ENCODE data around the gene CTPS2. TPM values are rescaled to one million over a fixed set of nuclear protein-coding genes. Genes with fewer than 3 reads are reported as not detected.
"Not testable (repeated sequence)": the region's sequence is repeated elsewhere in the genome, so short reads cannot be mapped to it uniquely, and the experiment has no call there.

CTPS2 gene
- total RNA-seq, 1 donor from 2014 or later, result 5.9 TPM

DNA sequence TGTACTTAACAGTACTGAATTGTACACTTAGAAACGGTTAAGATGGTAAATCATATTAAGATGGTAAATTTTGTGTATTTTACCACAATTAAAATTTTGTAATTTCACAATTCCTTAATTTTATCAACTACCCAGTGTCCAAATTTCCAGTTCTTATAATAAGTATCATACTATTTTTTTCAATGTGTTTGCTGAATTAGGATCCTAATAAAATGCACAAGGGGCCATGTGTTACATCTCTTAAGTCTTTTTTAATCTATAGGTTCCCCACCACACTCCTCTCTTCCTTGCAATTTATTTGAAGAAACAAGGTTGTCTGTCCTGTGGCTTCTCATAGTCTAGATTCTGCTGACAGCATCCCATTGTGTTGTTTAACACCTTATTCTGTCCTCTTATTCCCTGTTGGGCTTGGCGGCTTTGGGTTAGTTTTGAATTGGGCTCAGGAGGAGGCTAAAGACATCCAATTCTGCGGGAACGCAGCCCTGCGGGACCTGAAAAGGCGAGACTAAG is 6.4 kb upstream of the CTPS2 start:
- intact Hi-C loops (cut with DNase I), result loop anchor here (10.0 kb wide), 1 partner anchor 864 kb away; the partner anchor contains the start of gene AP1S2

DNA sequence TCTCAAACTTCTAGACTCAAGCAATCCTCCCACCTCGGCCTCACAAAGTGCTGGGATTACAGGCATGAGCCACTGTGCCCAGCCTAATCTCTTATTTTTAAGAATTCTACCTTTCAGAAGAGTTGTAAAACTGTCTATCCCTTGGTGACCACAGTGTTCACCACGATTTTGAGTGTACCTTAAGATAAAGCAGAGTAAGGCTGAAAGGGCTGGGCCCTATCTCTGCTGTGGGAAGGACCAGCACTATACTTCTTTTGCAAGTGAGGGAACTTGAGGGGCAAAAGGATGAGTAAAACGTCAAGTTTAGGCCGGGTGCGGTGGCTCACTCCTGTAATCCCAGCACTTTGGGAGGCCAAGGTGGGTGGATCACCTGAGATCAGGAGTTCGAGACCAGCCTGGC is 4.0 kb upstream of the CTPS2 start:
- intact Hi-C loops (cut with DNase I), result loop anchor here (10.0 kb wide), 1 partner anchor 862 kb away; the partner anchor contains the start of gene AP1S2
- not testable (repeated sequence) for DNase-seq (ENCODE audit: low spot score)

More for the DNA sequence above, 6.4 kb upstream of the CTPS2 start:
- no peak for DNase-seq (ENCODE audit: low spot score)

DNA sequence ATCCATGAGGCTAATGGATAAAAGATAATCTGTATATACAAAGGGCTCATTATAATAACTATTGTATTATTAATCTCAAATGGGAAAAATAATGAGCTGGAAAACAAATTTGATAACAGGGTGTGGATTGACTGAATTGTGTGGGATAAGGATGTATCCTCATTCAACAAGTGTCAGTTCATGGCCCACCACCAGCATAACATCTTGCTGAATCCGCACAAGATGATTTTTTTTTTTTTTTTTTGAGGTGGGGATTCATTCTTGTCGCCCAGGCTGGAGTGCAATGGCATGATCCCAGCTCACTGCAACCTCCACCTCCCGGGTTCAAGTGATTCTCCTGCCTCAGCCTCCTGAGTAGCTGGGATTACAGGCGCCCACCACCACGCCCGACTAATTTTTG is 3.2 kb upstream of the CTPS2 start:
- DNase-seq (ENCODE audit: low spot score), result not testable (repeated sequence)
- intact Hi-C loops (cut with DNase I), result loop anchor here (10.0 kb wide), 1 partner anchor 861 kb away; the partner anchor contains the start of gene AP1S2

DNA sequence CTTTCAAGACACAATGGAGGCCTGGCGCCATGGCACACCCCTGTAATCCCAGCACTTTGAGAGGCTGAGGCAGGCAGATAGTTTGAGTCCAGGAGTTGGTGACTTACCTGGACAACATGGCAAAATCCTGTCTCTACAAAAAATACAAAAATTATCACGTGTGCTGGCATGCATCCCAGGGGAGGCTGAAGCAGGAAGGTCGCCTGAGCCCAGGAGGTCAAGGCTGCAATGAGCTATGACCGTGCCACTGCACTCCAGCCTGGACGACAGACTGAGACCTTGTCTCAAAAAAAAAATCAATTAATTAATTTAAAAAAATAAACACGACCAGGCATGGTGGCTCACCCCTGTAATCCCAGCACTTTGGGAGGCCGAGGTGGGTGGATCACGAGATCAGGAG is 2.0 kb upstream of the CTPS2 start:
- intact Hi-C loops (cut with DNase I), result loop anchor here (10.0 kb wide), 1 partner anchor 860 kb away; the partner anchor contains the start of gene AP1S2
- DNase-seq (ENCODE audit: low spot score), result no peak

DNA sequence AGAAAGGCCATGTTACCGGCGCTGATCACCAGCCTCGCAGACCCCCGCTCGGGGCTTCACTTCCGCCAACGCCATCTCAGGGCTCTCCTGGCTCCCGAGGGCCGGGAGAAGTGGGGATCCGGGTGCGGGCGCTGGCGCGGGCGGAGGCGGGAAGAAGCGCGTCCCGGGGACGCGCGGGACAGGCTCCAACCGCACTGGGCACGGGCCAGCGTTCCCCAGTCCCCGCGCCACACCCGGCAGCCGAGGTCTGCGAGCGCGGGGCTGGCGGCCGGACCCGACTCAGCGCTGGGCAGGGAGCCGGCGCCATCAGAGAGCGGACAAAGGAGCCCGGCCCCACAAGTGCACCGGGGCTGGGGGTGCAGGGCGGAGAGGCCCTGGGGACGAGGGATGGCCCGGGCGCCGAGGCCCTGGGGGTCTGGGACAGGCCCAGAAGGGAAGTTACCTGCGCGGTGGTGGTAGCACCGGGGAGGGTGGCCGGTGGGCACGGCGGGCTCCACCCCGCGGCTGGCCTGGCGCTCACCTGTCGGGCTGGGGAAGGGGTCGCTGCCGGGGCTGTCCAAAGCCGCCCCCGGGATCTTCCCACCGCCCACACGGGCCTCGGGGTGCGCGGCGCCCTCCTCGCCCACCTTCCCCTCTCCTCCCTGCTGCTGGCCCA is 449 bp downstream of the CTPS2 start:
- DNase-seq (ENCODE audit: low spot score), result no peak
- intact Hi-C loops (cut with DNase I), result loop anchor here (10.0 kb wide), 1 partner anchor 857 kb away; the partner anchor contains the start of gene AP1S2

DNA sequence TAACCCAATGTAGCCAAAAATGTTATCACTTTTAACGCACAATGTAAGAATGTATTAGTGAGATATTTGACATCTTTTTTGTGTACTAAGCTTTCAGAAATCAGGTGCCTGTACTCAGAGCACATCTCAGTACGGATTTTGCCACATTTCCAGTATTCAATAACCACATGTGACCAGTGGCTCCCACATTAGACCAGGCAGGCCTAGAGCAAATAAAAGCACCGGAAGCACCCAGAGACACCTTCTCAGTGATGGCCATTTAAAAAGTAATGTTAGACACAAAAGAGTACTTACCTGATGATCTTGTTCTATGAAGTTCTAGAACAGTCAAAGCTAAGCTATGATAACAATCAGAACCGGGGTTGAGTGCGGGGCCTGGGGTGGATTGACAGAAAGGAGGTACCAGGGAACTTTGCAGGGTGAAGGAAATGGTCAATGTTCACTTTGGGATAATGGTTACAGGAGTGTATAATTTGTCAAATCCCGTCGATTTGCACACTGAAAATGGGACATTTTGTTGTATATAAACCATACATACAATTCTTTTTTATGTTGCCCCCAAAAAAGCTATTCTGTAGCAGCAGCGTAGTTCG is 1.2 kb downstream of the CTPS2 start:
- intact Hi-C loops (cut with DNase I), result loop anchor here (10.0 kb wide), 1 partner anchor 857 kb away; the partner anchor contains the start of gene AP1S2
- no peak for DNase-seq (ENCODE audit: low spot score)

DNA sequence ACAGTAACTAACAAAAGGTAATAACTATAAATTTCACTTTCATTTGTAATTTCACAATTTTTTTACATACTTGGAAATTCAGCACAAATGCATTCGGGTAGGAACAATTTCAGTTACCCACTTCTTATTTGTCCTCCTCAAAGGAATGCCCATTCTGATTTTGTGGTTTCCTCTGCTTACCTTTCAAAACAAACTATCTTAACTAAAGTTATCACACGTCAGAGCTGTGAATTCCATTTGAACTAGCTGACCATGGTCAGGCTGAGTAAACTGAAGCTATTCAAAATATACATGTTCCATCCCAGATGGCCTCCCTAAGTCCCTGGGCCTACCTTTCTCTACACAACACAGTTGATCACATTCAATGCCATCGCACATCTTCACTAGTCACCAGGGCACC is 4.5 kb downstream of the CTPS2 start:
- intact Hi-C loops (cut with DNase I), result no loop called here
- no peak for DNase-seq (ENCODE audit: low spot score)

DNA sequence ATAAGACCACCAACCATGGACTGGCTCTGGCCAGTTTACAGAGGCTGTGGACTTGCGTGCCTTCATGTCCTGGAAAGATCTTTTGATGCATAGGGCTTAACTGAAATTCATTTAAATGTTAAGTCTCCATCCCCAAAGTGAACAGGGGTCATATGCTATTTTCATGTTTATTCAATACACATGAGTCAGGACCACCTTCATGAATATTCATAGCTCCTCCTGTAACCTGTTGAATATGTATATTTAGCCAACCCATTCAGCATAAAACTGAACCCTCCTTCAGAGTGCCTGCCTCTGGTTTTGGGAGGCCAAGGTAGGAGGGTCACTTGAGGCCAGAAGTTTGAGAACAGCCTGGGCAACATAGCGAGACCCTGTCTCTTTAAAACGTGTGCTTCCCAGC is 7.1 kb downstream of the CTPS2 start:
- intact Hi-C loops (cut with DNase I), result no loop called here
- DNase-seq (ENCODE audit: low spot score), result no peak

DNA sequence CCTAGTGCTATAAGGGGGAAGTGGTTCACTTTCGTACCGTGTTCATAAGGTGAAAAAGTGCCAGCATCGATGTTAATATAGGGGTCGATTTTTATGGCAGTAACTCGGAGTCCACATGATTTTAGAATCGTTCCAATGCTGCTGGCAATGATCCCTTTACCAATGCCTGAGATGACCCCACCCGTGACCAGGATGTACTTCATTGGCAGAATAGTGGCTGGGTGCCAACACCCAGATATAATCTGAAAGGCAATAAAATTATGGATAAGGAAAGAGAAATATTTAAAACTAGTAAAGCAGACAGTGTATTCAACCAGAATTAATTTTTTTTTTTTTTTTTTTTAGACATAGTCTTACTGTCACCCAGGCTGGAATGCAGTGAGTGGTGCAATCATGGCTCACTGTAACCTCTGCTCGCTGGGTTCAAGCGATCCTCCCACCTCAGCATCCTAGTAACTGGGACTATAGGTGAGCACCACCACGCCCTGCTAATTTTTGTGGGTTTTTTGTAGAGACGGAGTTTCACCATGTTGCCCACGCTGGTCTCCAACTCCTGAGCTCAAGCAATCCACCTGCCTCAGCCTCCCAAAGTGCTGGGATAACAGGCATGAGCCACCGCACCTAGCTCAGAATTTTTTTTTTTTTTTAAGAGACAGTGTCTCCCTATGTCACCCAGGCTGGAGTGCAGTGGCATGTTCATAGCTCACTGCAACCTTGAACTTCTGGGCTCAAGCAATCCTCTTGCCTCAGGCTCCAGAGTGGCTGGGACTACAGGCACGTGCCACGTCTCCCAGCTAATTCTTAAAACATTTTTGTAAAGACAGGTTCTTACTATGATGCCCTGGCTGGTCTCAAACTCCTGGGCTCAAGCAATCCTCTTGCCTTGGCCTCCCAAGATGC is 9.5 kb downstream of the CTPS2 start:
- DNase-seq (ENCODE audit: low spot score), result no peak
- intact Hi-C loops (cut with DNase I), result no loop called here

DNA sequence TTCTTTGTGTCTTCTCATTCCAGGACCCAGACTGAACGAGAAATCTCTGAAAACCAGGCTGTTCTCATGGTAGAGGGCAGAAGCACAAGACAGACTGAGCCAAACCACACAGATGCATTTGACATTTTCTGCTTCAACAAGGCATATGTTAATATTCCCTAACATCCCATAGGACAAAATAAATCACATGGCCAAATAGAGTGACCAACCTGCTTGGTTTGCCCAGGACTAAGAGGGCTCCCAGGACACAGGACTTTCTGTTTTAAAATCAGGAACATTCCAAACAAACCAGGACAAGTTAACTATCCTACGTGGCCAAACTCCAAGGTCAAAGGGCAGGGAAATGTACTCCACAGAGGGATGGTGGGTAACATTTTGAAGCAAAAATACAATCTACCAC is 11.7 kb downstream of the CTPS2 start:
- intact Hi-C loops (cut with DNase I), result no loop called here

DNA sequence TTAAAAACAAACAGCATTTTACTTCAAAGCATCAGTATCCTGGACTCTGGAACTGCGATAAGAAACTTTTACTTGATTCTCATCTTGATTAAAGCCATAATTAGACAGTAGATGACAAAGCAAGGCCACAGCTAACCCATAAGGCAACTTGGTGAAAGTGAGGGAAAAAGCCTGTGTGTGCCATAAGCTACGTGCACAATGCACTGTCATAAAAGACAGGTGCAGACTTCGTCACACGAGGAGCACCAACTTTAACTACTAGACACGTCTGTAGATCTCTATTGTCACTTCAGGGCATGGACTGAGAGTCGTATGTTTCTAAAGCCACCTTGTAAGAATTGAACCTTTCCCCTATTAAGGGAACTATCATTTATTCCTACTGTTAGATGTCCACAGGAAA is 13.1 kb downstream of the CTPS2 start:
- intact Hi-C loops (cut with DNase I), result no loop called here
- DNase-seq (ENCODE audit: low spot score), result peak; percentile 12

More for the DNA sequence above, 11.7 kb downstream of the CTPS2 start:
- no peak for DNase-seq (ENCODE audit: low spot score)

DNA sequence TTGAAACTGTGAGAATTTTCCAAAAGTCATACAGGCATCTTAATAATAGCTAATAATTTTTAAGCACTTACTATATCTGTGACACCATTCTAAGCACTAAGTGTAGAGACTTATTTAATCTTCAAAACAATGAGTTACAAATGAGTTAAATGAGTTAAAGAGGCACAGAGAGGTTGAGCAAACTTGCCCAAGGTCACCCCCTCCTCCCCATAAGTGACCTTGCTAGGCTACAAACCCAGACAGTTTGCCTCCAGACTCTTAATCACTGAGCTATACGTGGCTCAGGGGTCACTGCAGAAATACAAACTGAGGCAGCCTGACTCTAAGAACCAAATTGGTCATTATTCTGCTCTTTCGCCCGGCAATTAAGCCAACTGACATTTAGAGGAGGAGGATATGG is 15.5 kb downstream of the CTPS2 start:
- DNase-seq (ENCODE audit: low spot score), result peak; percentile 6
- intact Hi-C loops (cut with DNase I), result no loop called here

DNA sequence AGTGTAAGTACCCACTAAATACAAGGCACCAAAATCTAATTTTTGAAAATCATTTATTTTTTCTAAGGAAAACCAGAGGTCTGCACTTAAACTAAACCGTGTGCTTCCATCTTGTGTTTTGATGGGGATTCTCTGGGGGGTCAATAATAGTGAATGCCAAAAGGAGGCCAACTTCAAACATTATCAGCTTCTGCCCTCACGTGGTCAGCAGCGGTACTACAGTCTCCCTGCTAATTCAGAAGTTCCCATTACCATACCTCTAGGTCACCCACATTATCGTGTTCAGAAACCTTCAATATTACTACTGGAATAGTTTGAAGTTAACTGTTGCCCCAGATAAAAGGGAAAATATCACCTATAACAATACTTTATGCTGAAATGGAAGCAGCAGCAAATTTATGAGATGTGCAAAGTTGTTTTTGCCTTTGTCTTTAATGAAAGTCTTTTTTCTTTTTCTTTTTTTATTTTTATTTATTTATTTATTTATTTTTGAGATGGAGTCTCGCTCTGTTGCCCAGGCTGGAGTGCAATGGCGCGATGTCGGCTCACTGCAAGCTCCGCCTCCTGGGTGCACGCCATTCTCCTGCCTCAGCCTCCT is 17.3 kb downstream of the CTPS2 start:
- DNase-seq (ENCODE audit: low spot score), result no peak
- intact Hi-C loops (cut with DNase I), result no loop called here

DNA sequence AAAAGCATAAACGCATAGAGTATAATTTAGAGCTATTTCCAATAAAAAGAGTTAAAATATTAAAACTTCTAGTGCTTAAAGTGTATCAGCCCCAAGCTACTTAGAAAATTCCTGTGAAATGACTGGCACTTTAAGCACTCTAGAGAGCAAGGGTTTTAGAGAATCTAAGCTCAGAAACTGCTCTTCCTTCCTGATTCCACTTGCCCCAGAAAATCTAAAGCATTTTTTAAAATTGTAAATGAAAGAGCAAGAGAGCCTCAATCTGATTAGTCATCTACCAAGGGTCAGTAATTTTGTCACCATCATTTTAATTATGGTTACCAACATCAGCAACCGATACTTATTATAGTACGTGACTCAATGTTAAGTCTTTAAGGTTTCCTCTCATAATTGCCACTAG is 25.0 kb downstream of the CTPS2 start:
- intact Hi-C loops (cut with DNase I), result no loop called here
- no peak for DNase-seq (ENCODE audit: low spot score)

DNA sequence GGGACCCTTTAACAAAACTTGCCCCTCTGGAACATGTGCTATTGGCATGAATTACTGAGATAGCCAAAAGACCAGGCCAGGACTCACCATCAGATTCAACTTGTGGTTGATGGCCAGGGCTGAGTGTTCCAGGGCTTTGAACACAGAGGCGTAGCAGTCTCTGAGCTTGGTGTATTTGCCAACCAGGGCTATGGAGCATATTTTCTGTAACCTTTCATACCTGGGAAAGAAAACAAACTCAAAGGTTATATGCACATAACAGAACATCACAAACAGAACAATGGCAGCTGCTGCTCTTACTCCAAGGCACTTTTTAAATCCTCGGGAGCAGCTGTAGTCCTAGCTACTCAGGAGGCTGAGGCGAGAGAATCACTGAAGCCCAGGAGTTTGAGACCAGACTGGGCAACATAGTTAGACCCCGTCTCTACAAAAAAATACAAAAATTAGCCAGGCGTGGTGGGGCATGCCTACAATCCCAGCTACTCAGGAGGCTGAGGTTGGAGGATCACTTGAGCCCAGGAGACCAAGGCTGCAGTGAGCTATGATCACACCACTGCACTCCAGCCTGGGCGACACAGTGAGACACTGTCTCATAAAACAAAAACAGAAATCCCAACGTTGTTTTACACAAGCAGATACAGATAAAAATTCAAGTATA is 29.3 kb downstream of the CTPS2 start:
- intact Hi-C loops (cut with DNase I), result no loop called here
- no peak for DNase-seq (ENCODE audit: low spot score)

DNA sequence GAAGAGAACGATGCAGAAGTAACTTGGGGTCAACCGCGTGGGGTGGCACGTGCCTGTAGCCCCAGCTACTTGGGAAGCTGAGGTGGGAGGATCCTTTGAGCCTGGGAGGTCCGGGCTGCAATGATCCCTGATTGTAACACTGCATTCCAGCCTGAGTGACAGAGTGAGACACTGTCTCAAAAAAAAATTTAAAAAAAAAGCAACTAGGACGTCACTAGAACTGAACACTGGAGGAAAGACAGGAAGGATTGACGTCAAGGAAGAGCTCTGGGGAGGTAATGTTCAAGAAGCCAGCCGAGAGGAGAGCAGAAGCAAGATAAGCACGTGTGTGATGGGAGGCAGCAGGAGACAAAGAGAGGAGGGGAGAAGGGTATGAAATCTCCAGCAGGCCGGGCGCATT is 33.8 kb downstream of the CTPS2 start:
- intact Hi-C loops (cut with DNase I), result no loop called here
- no peak for DNase-seq (ENCODE audit: low spot score)

DNA sequence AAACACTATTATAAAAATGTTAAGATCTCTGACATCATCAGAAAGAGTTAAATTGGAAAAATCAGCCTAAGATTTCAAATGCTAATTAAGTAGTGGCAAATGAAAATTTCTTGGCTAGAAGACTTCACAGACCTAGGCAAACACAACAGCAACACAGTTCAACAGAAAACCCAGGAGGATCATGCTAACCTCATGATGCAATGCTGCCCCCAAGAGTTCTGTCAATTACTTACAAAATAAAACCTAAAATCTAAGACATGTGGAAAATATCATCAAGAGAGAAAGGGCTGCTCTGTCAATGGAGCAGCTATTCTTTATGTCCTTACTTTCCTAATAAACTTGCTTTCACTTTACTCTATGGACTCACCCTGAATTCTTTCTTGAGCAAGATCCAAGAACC is 41.5 kb downstream of the CTPS2 start:
- intact Hi-C loops (cut with DNase I), result loop anchor here (5.0 kb wide), 1 partner anchor 549 kb away; the partner anchor contains the start of gene GRPR
- DNase-seq (ENCODE audit: low spot score), result no peak

DNA sequence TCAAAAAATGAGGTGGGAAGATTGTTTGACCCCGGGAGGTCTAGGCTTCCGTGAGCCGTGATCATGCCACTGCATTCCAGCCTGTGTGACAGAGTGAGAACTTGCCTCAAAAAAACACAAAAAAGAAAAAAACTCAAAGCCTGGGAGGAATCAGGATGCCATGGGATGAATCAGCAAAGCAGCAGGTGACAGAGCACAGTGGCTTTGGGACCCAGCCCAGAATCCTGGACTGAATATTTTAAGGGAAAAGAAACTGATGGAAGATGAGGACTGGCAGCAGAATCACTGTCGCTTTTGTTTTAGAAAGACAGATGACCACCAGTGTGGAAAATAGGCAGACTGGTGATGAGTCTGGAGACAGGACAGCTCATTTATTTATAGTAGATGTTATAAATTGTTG is 45.9 kb downstream of the CTPS2 start:
- intact Hi-C loops (cut with DNase I), result no loop called here
- no peak for DNase-seq (ENCODE audit: low spot score)

DNA sequence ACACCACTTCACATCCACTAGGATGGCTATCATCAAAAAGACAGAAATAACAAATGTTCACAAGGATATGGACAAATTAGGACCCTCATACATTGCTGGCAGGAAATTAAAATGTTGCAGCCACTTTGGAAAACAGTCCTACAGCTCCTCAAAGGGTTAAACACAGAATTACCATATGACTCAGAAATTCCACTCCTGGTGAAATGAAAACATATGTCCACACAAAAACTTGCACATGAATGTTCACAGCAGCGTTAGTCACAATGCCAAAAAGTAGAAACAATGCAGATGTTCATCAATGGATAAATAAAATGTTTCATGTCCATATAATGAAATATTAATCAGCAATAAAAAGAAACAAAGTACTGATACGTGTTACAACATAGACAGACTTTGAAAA is 47.4 kb downstream of the CTPS2 start:
- DNase-seq (ENCODE audit: low spot score), result no peak
- intact Hi-C loops (cut with DNase I), result no loop called here

All from cardiac septum (tissue), 1 donor.